HL-60 (cell line): ENCODE measurements around the gene MAN1A2.
A peak's percentile ranks its signal among the peaks of the same experiment; 100 is the strongest.

Experiments used
- DNase-seq, 2 experiments: peaks; one replicate each; pipeline ENCODE4 v3.0.0-alpha.2; 2010 to 2020; ENCODE audit warnings: low read depth in 1 of 2, low spot score in 1 of 2
- H3K27ac ChIP-seq: fragments of 250-450 bp; sonication (Bioruptor Pico); replicated peaks from 2 replicates; pipeline ENCODE4 v1.5.1; 2020; ENCODE audit warnings: mild to moderate bottlenecking, moderate library complexity
- H3K27me3 ChIP-seq: fragments of 250-450 bp; sonication (Bioruptor Pico); 2 replicates; pipeline ENCODE4 v1.5.1; 2021; ENCODE audit warnings: mild to moderate bottlenecking, moderate library complexity; ENCODE audit not compliant: insufficient read depth, poor library complexity, severe bottlenecking
- H3K4me3 ChIP-seq: replicated peaks from 2 replicates; pipeline ENCODE4 v1.5.1; 2011; ENCODE audit warnings: mild to moderate bottlenecking, control low read depth, low read length; ENCODE audit not compliant: insufficient read depth
- GABPA ChIP-seq: IDR thresholded peaks from 2 replicates; pipeline ENCODE4 v1.6.1; 2012; ENCODE audit warnings: low read depth
- POLR2AphosphoS5 ChIP-seq: IDR thresholded peaks from 2 replicates; pipeline ENCODE4 v1.6.1; 2012; ENCODE audit warnings: low read depth
- SPI1 ChIP-seq: IDR thresholded peaks from 2 replicates; pipeline ENCODE4 v1.6.1; 2012; ENCODE audit warnings: low read depth, mild to moderate bottlenecking, borderline replicate concordance
- TF ChIP-seq, protein P1 (sequence below): IDR thresholded peaks from one replicate; pipeline ENCODE4 v1.5.1; 2011; ENCODE audit warnings: low read length, control low read depth, inconsistent platforms; ENCODE audit not compliant: insufficient read depth
- TF ChIP-seq, protein P2 (sequence below): IDR thresholded peaks from 2 replicates; pipeline ENCODE4 v1.6.1; 2012; ENCODE audit warnings: low read depth; ENCODE audit not compliant: insufficient replicate concordance

Gene MAN1A2

DNA sequence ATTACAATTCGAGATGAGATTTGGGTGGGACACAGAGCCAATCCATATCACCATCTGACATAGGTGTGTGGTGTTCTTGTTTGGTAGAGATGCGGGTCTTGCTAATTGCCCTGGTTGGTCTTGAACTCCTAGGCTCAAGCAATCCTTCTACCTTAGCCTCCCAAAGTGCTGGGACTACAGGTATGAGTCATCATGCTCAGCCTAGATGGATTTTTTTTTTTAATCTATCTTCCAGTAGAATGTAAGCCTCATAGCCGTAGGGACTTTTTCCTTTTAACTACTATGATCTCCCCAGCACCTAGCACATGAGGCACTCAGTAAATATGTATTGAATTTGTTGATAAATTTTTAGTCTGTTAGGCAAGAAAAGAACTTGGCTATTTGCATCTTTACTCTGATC, 144.0 kb downstream of the MAN1A2 start:
- Histone ChIP-seq H3K4me3 (no peak overlapping the region), H3K27me3 (no peaks in the 10 kb centered on the region), H3K27ac (no peak overlapping the region)
- TF ChIP-seq GABPA (no peak), SPI1 (no peak), POLR2AphosphoS5 (no peak)
- TF ChIP-seq, protein P1, sequence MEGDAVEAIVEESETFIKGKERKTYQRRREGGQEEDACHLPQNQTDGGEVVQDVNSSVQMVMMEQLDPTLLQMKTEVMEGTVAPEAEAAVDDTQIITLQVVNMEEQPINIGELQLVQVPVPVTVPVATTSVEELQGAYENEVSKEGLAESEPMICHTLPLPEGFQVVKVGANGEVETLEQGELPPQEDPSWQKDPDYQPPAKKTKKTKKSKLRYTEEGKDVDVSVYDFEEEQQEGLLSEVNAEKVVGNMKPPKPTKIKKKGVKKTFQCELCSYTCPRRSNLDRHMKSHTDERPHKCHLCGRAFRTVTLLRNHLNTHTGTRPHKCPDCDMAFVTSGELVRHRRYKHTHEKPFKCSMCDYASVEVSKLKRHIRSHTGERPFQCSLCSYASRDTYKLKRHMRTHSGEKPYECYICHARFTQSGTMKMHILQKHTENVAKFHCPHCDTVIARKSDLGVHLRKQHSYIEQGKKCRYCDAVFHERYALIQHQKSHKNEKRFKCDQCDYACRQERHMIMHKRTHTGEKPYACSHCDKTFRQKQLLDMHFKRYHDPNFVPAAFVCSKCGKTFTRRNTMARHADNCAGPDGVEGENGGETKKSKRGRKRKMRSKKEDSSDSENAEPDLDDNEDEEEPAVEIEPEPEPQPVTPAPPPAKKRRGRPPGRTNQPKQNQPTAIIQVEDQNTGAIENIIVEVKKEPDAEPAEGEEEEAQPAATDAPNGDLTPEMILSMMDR, result no peak
- TF ChIP-seq, protein P2, sequence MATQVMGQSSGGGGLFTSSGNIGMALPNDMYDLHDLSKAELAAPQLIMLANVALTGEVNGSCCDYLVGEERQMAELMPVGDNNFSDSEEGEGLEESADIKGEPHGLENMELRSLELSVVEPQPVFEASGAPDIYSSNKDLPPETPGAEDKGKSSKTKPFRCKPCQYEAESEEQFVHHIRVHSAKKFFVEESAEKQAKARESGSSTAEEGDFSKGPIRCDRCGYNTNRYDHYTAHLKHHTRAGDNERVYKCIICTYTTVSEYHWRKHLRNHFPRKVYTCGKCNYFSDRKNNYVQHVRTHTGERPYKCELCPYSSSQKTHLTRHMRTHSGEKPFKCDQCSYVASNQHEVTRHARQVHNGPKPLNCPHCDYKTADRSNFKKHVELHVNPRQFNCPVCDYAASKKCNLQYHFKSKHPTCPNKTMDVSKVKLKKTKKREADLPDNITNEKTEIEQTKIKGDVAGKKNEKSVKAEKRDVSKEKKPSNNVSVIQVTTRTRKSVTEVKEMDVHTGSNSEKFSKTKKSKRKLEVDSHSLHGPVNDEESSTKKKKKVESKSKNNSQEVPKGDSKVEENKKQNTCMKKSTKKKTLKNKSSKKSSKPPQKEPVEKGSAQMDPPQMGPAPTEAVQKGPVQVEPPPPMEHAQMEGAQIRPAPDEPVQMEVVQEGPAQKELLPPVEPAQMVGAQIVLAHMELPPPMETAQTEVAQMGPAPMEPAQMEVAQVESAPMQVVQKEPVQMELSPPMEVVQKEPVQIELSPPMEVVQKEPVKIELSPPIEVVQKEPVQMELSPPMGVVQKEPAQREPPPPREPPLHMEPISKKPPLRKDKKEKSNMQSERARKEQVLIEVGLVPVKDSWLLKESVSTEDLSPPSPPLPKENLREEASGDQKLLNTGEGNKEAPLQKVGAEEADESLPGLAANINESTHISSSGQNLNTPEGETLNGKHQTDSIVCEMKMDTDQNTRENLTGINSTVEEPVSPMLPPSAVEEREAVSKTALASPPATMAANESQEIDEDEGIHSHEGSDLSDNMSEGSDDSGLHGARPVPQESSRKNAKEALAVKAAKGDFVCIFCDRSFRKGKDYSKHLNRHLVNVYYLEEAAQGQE, result no peak
- no peak for DNase-seq

DNA sequence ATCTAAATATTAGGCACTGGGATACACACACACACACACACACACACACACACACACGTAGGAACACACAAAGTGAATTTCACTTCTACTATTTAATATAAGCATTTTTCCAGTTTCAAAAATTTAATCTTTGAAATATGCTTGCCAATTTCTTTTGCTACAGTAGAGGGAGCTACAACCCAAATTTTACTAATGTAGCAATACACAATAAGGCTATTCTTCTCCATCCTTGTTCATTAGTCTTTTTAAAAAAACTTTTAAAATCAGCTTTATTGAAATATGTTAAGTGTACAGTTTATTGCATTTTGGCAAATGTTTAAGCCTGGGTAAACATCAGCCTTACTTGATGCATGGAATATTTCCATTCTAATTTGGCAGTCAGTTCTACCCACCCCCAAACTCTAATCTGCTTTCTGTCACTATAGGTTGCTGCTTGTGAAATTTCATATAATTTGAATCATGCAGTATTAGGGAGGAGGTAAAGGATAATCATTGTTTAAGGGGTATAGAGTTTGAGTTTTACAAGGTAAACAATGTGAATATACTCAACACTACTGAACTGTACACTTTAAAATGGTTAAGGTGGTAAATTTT, 145.6 kb downstream of the MAN1A2 start:
- DNase-seq, result no peak
- H3K4me3 ChIP-seq, result no peak overlapping the region
- no peak overlapping the region for H3K27ac ChIP-seq
- no peak for TF ChIP-seq SPI1
- TF ChIP-seq, protein P1, result peak; percentile 58
- H3K27me3 ChIP-seq, result no peaks in the 10 kb centered on the region

- no peak for DNase-seq
- H3K27ac ChIP-seq, result no peak overlapping the region
- no peak for TF ChIP-seq POLR2AphosphoS5
- TF ChIP-seq GABPA, result no peak
- TF ChIP-seq, protein P2, result no peak
- TF ChIP-seq, protein P1, result no peak
- no peak for TF ChIP-seq SPI1
- H3K27me3 ChIP-seq, result no peaks in the 10 kb centered on the region
- no peak overlapping the region for H3K4me3 ChIP-seq
Measured at GRCh38 chr1:117523111-117523510, 155.9 kb downstream of the MAN1A2 start.

GRCh38 chr1:117527074-117527473, 159.8 kb downstream of the MAN1A2 start:
- Histone ChIP-seq H3K4me3 (no peak overlapping the region), H3K27me3 (no peaks in the 10 kb centered on the region), H3K27ac (no peak overlapping the region)
- TF ChIP-seq, protein P2, result no peak
- DNase-seq, result no peak
